ENCODE results near the gene GPC6.

GRCh38 chr13:93289053-93289452 is 62.4 kb downstream of the GPC6 start:
- TF ChIP-seq CTCF (IDR thresholded peaks at IDR 0.05; ENCODE audit: low read depth, low read length, missing input control) = no peak
- no peak for TF ChIP-seq SP1 (IDR thresholded peaks at IDR 0.05)
- TF ChIP-seq, protein P1, sequence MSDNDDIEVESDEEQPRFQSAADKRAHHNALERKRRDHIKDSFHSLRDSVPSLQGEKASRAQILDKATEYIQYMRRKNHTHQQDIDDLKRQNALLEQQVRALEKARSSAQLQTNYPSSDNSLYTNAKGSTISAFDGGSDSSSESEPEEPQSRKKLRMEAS (IDR thresholded peaks at IDR 0.05) = no peak
- TF ChIP-seq RAD21 (IDR thresholded peaks at IDR 0.05) = no peak
- no peak for TF ChIP-seq RXRA (IDR thresholded peaks at IDR 0.05)
- no peak for TF ChIP-seq TAF1 (conservative IDR thresholded peaks at IDR 0.05)
- TF ChIP-seq JUND (IDR thresholded peaks at IDR 0.05) = no peak
- TF ChIP-seq EGR1 (IDR thresholded peaks at IDR 0.05; ENCODE audit: low read depth in 2 of 2) = no peak
- TF ChIP-seq, protein P2, sequence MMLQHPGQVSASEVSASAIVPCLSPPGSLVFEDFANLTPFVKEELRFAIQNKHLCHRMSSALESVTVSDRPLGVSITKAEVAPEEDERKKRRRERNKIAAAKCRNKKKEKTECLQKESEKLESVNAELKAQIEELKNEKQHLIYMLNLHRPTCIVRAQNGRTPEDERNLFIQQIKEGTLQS (IDR thresholded peaks at IDR 0.05) = no peak
- TF ChIP-seq HNF4A (conservative IDR thresholded peaks at IDR 0.05) = no peak
- TF ChIP-seq YY1 (IDR thresholded peaks at IDR 0.05) = no peak
- TF ChIP-seq REST (IDR thresholded peaks at IDR 0.05) = no peak
- TF ChIP-seq, protein P3, sequence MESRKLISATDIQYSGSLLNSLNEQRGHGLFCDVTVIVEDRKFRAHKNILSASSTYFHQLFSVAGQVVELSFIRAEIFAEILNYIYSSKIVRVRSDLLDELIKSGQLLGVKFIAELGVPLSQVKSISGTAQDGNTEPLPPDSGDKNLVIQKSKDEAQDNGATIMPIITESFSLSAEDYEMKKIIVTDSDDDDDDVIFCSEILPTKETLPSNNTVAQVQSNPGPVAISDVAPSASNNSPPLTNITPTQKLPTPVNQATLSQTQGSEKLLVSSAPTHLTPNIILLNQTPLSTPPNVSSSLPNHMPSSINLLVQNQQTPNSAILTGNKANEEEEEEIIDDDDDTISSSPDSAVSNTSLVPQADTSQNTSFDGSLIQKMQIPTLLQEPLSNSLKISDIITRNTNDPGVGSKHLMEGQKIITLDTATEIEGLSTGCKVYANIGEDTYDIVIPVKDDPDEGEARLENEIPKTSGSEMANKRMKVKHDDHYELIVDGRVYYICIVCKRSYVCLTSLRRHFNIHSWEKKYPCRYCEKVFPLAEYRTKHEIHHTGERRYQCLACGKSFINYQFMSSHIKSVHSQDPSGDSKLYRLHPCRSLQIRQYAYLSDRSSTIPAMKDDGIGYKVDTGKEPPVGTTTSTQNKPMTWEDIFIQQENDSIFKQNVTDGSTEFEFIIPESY (IDR thresholded peaks at IDR 0.05) = no peak
- TF ChIP-seq GABPA (IDR thresholded peaks at IDR 0.05 in 1 of 2, conservative IDR thresholded peaks at IDR 0.05 in 1 of 2) = no peak

All from liver (tissue), 3 donors.